Loucy (cell line): Measurements from ENCODE around the gene CDC37L1.

Source experiments
- H2AFZ ChIP-seq: fragments of 200-600 bp; sonication (generic); 2 replicates; pipeline ENCODE4 v1.6.0; 2016; ENCODE audit warnings: antibody characterized with exemption, mild to moderate bottlenecking, low read length, moderate library complexity
- H3F3A ChIP-seq: fragments of 200-600 bp; 2 replicates; pipeline ENCODE4 v1.6.0; 2016; ENCODE audit warnings: antibody characterized with exemption, low read depth, mild to moderate bottlenecking
- H3K27me3 ChIP-seq: fragments of 200-600 bp; sonication (generic); 2 replicates; pipeline ENCODE4 v1.6.1; 2014; ENCODE audit warnings: low read length, mild to moderate bottlenecking; ENCODE audit not compliant: insufficient read depth, poor library complexity, severe bottlenecking
- H3K36me3 ChIP-seq: fragments of 200-600 bp; sonication (generic); 2 replicates; pipeline ENCODE4 v1.6.1; 2016; ENCODE audit warnings: low read length; ENCODE audit not compliant: insufficient read depth
- H3K4me1 ChIP-seq: fragments of 200-600 bp; sonication (generic); 2 replicates; pipeline ENCODE4 v1.5.1; 2014; ENCODE audit warnings: low read length, mild to moderate bottlenecking; ENCODE audit not compliant: insufficient read depth, poor library complexity, severe bottlenecking
- H3K4me2 ChIP-seq: fragments of 200-600 bp; sonication (generic); 2 replicates; pipeline ENCODE4 v1.6.0; 2014; ENCODE audit warnings: antibody characterized with exemption, low read length, low read depth, mild to moderate bottlenecking; ENCODE audit not compliant: poor library complexity, severe bottlenecking
- H3K4me3 ChIP-seq: fragments of 200-600 bp; sonication (generic); 2 replicates; pipeline ENCODE4 v1.5.1; 2014; ENCODE audit warnings: low read length, mild to moderate bottlenecking, mixed read lengths; ENCODE audit not compliant: poor library complexity, severe bottlenecking
- H3K79me2 ChIP-seq: fragments of 200-600 bp; sonication (generic); 2 replicates; pipeline ENCODE4 v1.6.1; 2014; ENCODE audit warnings: low read length; ENCODE audit not compliant: insufficient read depth
- H3K9ac ChIP-seq: fragments of 200-600 bp; sonication (generic); 2 replicates; pipeline ENCODE4 v1.6.0; 2014; ENCODE audit warnings: mild to moderate bottlenecking, low read depth, low read length, moderate library complexity; ENCODE audit not compliant: poor library complexity, severe bottlenecking
- H3K9me2 ChIP-seq: fragments of 200-600 bp; sonication (generic); replicated peaks from 2 replicates; pipeline ENCODE4 v1.6.1; 2016; ENCODE audit warnings: low read depth, low read length, mixed read lengths
- H3K9me3 ChIP-seq: fragments of 200-600 bp; sonication (generic); 2 replicates; pipeline ENCODE4 v1.6.1; 2014; ENCODE audit warnings: mild to moderate bottlenecking, antibody characterized with exemption, low read length, low read depth; ENCODE audit not compliant: insufficient read depth
- H4K20me1 ChIP-seq: fragments of 200-600 bp; sonication (generic); 2 replicates; pipeline ENCODE4 v1.6.0; 2014; ENCODE audit warnings: antibody characterized with exemption, low read length, mild to moderate bottlenecking; ENCODE audit not compliant: insufficient read depth, poor library complexity, severe bottlenecking
- EZH2phosphoT487 ChIP-seq: fragments of 200-600 bp; IDR thresholded peaks from 2 replicates; pipeline ENCODE4 v1.6.1; 2018; ENCODE audit warnings: antibody characterized with exemption, mild to moderate bottlenecking, moderate library complexity, borderline replicate concordance
- TF ChIP-seq, protein P1 (sequence below): fragments of 200-600 bp; sonication (generic); conservative IDR thresholded peaks from 2 replicates; pipeline ENCODE4 v1.5.1; 2014; ENCODE audit warnings: mild to moderate bottlenecking, antibody characterized with exemption, low read length

CDC37L1 gene

DNA sequence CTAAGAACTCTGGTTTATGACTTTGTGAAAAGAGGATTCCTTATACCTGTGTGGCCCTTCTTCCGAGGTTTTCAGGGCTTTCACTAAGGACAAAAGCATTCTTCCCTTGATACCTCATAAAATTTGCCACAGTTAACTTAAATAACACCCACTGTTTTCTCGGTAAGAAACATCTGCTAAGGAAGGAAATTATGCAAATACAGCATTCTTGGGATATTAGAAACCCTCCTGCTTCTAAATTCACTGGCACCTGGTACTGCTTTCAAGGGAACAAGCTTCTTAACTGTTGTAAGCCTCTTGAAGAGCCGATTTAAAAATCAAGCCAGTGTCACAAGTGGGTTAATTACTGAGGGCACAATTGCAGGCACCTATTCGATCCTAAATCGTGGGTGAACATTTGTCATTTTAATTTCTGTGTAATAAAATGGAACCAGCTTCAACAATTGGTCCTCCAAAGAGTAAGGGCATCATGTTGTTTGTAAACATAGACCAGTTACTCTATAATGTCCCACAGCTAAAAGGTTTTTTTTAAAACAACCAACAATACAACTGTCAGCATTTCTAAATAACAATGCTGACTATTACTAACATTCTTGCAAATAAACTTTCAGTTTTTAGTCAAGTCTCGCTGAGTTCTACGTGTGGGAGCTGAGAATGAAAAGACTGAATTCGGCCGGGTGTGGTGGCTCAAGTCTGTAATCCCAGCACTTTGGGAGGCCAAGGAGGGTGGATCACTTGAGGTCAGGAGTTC is 35.1 kb downstream of the CDC37L1 start:
- no peaks in the 10 kb centered on the region for H3K4me1 ChIP-seq
- no peaks in the 10 kb centered on the region for H3K79me2 ChIP-seq
- no peaks in the 10 kb centered on the region; the same call in 1 of the 2 replicates for H3F3A ChIP-seq
- H2AFZ ChIP-seq: no peak overlapping the region
- H3K36me3 ChIP-seq: peaks cover 76% of the 10 kb centered on the region
- no peak overlapping the region for H3K4me3 ChIP-seq
- H3K9me3 ChIP-seq: no peaks in the 10 kb centered on the region
- H3K9me2 ChIP-seq: no peaks in the 10 kb centered on the region
- H4K20me1 ChIP-seq: no peaks in the 10 kb centered on the region
- H3K4me2 ChIP-seq: no peak overlapping the region
- TF ChIP-seq, protein P1, sequence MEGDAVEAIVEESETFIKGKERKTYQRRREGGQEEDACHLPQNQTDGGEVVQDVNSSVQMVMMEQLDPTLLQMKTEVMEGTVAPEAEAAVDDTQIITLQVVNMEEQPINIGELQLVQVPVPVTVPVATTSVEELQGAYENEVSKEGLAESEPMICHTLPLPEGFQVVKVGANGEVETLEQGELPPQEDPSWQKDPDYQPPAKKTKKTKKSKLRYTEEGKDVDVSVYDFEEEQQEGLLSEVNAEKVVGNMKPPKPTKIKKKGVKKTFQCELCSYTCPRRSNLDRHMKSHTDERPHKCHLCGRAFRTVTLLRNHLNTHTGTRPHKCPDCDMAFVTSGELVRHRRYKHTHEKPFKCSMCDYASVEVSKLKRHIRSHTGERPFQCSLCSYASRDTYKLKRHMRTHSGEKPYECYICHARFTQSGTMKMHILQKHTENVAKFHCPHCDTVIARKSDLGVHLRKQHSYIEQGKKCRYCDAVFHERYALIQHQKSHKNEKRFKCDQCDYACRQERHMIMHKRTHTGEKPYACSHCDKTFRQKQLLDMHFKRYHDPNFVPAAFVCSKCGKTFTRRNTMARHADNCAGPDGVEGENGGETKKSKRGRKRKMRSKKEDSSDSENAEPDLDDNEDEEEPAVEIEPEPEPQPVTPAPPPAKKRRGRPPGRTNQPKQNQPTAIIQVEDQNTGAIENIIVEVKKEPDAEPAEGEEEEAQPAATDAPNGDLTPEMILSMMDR: no peak
- TF ChIP-seq EZH2phosphoT487: no peak
- no peak overlapping the region for H3K9ac ChIP-seq
- no peaks in the 10 kb centered on the region for H3K27me3 ChIP-seq

DNA sequence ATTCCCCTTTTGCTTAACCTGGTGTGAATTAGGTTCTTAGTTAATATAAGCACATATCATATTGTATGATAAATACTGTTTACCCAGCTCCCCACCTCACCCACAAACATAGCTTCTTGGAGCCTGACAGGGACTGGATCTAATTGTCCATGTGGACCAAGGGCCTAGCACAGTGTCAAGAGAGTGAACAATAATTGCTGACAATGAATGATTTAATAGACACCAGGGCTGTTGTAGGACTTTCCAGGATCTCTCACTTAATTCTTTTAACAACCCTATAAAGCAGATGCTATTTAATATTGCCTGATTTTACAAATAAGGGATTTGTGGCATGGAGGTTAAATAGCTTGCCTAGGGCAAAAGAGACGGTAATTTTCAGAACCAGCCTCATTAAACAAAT is 36.8 kb downstream of the CDC37L1 start:
- no peaks in the 10 kb centered on the region for H3K4me1 ChIP-seq
- H3K9me2 ChIP-seq: no peaks in the 10 kb centered on the region
- H3K79me2 ChIP-seq: no peaks in the 10 kb centered on the region
- no peak for TF ChIP-seq EZH2phosphoT487
- TF ChIP-seq, protein P1: no peak
- H3K27me3 ChIP-seq: no peaks in the 10 kb centered on the region
- H3K4me3 ChIP-seq: no peak overlapping the region
- no peak overlapping the region for H3K9ac ChIP-seq
- H2AFZ ChIP-seq: no peak overlapping the region
- no peak overlapping the region for H3K4me2 ChIP-seq
- H3K9me3 ChIP-seq: no peaks in the 10 kb centered on the region
- peaks cover 74% of the 10 kb centered on the region; the same call in 1 of the 2 replicates for H3K36me3 ChIP-seq
- no peaks in the 10 kb centered on the region; the same call in 1 of the 2 replicates for H3F3A ChIP-seq
- H4K20me1 ChIP-seq: no peaks in the 10 kb centered on the region

- TF ChIP-seq, protein P1: no peak
- TF ChIP-seq EZH2phosphoT487: no peak
- H3K79me2 ChIP-seq: no peaks in the 10 kb centered on the region
- H3K9ac ChIP-seq: no peak overlapping the region
- H3F3A ChIP-seq: no peaks in the 10 kb centered on the region; the same call in 1 of the 2 replicates
- peaks cover 74% of the 10 kb centered on the region; the same call in 1 of the 2 replicates for H3K36me3 ChIP-seq
- no peak overlapping the region for H3K4me2 ChIP-seq
- no peak overlapping the region for H2AFZ ChIP-seq
- H3K9me3 ChIP-seq: no peaks in the 10 kb centered on the region
- H3K4me3 ChIP-seq: no peak overlapping the region
- no peaks in the 10 kb centered on the region for H3K27me3 ChIP-seq
- no peaks in the 10 kb centered on the region for H3K9me2 ChIP-seq
- no peaks in the 10 kb centered on the region for H3K4me1 ChIP-seq
- no peaks in the 10 kb centered on the region for H4K20me1 ChIP-seq
Measured at GRCh38 chr9:4717815-4718214, 38.4 kb downstream of the CDC37L1 start.
